Neural cell (in vitro differentiated cells): ENCODE data around the gene KRTAP2-2. TPM values are rescaled to one million over a fixed set of nuclear protein-coding genes. Genes with fewer than 3 reads are reported as not detected.

Experiments used
- H2AFZ ChIP-seq: fragments of 200-600, 300-800 bp; sonication (generic), shearing (Covaris generic); 2 replicates; pipeline ENCODE4 v1.6.0; 2014; ENCODE audit warnings: low read depth, mild to moderate bottlenecking, antibody characterized with exemption, low read length, moderate library complexity
- H3F3A ChIP-seq: fragments of 200-600 bp; shearing (Covaris generic); 2 replicates; pipeline ENCODE4 v1.6.1; 2016; ENCODE audit warnings: mild to moderate bottlenecking, moderate library complexity, mixed read lengths, antibody characterized with exemption, low read length; ENCODE audit not compliant: insufficient read depth, poor library complexity, severe bottlenecking
- H3K27ac ChIP-seq: fragments of 200-600, 300-800 bp; sonication (generic), shearing (Covaris generic); 2 replicates; pipeline ENCODE4 v1.5.1; 2014; ENCODE audit warnings: mild to moderate bottlenecking, low read length, moderate library complexity
- H3K27me3 ChIP-seq: fragments of 300-800, 200-600 bp; sonication (generic), shearing (Covaris generic); 2 replicates; pipeline ENCODE4 v1.6.0; 2014; ENCODE audit warnings: mild to moderate bottlenecking, low read depth, low read length, moderate library complexity; ENCODE audit not compliant: insufficient read depth
- H3K36me3 ChIP-seq: fragments of 300-800, 200-600 bp; sonication (generic), shearing (Covaris generic); 2 replicates; pipeline ENCODE4 v1.5.1; 2014; ENCODE audit warnings: mild to moderate bottlenecking, antibody characterized with exemption, low read length, moderate library complexity; ENCODE audit not compliant: insufficient read depth
- H3K4me2 ChIP-seq: fragments of 300-800, 200-600 bp; sonication (generic), shearing (Covaris generic); 2 replicates; pipeline ENCODE4 v1.6.0; 2014; ENCODE audit warnings: mild to moderate bottlenecking, low read length
- H3K4me3 ChIP-seq: fragments of 300-800, 200-600 bp; sonication (generic), shearing (Covaris generic); 2 replicates; pipeline ENCODE4 v1.5.1; 2014; ENCODE audit warnings: mild to moderate bottlenecking, low read length, moderate library complexity
- H3K79me2 ChIP-seq: fragments of 200-600 bp; shearing (Covaris generic); replicated peaks from 2 replicates; pipeline ENCODE4 v1.6.0; 2014; ENCODE audit warnings: mild to moderate bottlenecking, low read length, moderate library complexity; ENCODE audit not compliant: insufficient read depth
- H3K9ac ChIP-seq: fragments of 300-800, 200-600 bp; sonication (generic), shearing (Covaris generic); 2 replicates; pipeline ENCODE4 v1.6.1; 2016; ENCODE audit warnings: mild to moderate bottlenecking, low read length, mixed read lengths
- H3K9me2 ChIP-seq: fragments of 200-600 bp; shearing (Covaris generic); 2 replicates; pipeline ENCODE4 v1.6.1; 2016; ENCODE audit warnings: mild to moderate bottlenecking, low read length, mixed read lengths; ENCODE audit not compliant: insufficient read depth
- H3K9me3 ChIP-seq: fragments of 200-600, 300-800 bp; sonication (generic), shearing (Covaris generic); 2 replicates; pipeline ENCODE4 v1.6.1; 2016; ENCODE audit warnings: mild to moderate bottlenecking, mixed run types, low read length, moderate library complexity, mixed read lengths
- H4K20me1 ChIP-seq: fragments of 200-600 bp; shearing (Covaris generic); 2 replicates; pipeline ENCODE4 v1.6.1; 2016; ENCODE audit warnings: mild to moderate bottlenecking, mixed run types; ENCODE audit not compliant: insufficient read depth
- EP300 ChIP-seq: fragments of 450-650 bp; conservative IDR thresholded peaks from 2 replicates; pipeline ENCODE4 v1.6.1; 2014; ENCODE audit warnings: antibody characterized with exemption, mild to moderate bottlenecking, moderate library complexity; ENCODE audit not compliant: poor library complexity, severe bottlenecking
- EZH2 ChIP-seq: fragments of 200-600, 300-800 bp; shearing (Covaris generic), sonication (generic); IDR thresholded peaks from 2 replicates; pipeline ENCODE4 v1.6.1; 2014; ENCODE audit warnings: antibody characterized with exemption, low read length, borderline replicate concordance, mild to moderate bottlenecking; ENCODE audit not compliant: insufficient read depth, poor library complexity, severe bottlenecking
- MXI1 ChIP-seq: fragments of 450-650 bp; conservative IDR thresholded peaks from 2 replicates; pipeline ENCODE4 v1.6.1; 2014; ENCODE audit warnings: antibody characterized with exemption, mild to moderate bottlenecking; ENCODE audit not compliant: poor library complexity, severe bottlenecking
- POLR2AphosphoS5 ChIP-seq: IDR thresholded peaks from 2 replicates; pipeline ENCODE4 v1.6.1; 2012
- RAD21 ChIP-seq: fragments of 450-650 bp; conservative IDR thresholded peaks from 2 replicates; pipeline ENCODE4 v1.6.1; 2014; ENCODE audit warnings: antibody characterized with exemption, mild to moderate bottlenecking, moderate library complexity
- SMC3 ChIP-seq: fragments of 450-650 bp; conservative IDR thresholded peaks from 2 replicates; pipeline ENCODE4 v1.6.1; 2014; ENCODE audit warnings: antibody characterized with exemption, mild to moderate bottlenecking, moderate library complexity; ENCODE audit not compliant: poor library complexity
- TAF1 ChIP-seq: IDR thresholded peaks from 2 replicates; pipeline ENCODE4 v1.6.1; 2012; ENCODE audit warnings: low read depth
- polyA plus RNA-seq: library from polyadenylated mRNA; depleted of rRNA; stranded (reverse); fragments of >200 nt; gene quantifications from 2 replicates; pipeline ENCODE4 v1.2.3, GENCODE V29; 2014
- TF ChIP-seq, protein P1 (sequence below): IDR thresholded peaks from 2 replicates; pipeline ENCODE4 v1.6.1; 2012; ENCODE audit warnings: borderline replicate concordance
- TF ChIP-seq, protein P2 (sequence below): fragments of 450-650 bp; IDR thresholded peaks from 2 replicates; pipeline ENCODE4 v1.5.1; 2014; ENCODE audit warnings: antibody characterized with exemption, mild to moderate bottlenecking, moderate library complexity; ENCODE audit not compliant: poor library complexity, severe bottlenecking

KRTAP2-2 gene
- polyA plus RNA-seq, 1 donor from 2014 or later, result not detected

GRCh38 chr17:41013606-41014005 lies 41.4 kb downstream of the KRTAP2-2 start:
- TF ChIP-seq EP300 (no peak), TAF1 (no peak), EZH2 (no peak), MXI1 (no peak), POLR2AphosphoS5 (no peak), SMC3 (no peak), RAD21 (no peak)
- TF ChIP-seq, protein P1, sequence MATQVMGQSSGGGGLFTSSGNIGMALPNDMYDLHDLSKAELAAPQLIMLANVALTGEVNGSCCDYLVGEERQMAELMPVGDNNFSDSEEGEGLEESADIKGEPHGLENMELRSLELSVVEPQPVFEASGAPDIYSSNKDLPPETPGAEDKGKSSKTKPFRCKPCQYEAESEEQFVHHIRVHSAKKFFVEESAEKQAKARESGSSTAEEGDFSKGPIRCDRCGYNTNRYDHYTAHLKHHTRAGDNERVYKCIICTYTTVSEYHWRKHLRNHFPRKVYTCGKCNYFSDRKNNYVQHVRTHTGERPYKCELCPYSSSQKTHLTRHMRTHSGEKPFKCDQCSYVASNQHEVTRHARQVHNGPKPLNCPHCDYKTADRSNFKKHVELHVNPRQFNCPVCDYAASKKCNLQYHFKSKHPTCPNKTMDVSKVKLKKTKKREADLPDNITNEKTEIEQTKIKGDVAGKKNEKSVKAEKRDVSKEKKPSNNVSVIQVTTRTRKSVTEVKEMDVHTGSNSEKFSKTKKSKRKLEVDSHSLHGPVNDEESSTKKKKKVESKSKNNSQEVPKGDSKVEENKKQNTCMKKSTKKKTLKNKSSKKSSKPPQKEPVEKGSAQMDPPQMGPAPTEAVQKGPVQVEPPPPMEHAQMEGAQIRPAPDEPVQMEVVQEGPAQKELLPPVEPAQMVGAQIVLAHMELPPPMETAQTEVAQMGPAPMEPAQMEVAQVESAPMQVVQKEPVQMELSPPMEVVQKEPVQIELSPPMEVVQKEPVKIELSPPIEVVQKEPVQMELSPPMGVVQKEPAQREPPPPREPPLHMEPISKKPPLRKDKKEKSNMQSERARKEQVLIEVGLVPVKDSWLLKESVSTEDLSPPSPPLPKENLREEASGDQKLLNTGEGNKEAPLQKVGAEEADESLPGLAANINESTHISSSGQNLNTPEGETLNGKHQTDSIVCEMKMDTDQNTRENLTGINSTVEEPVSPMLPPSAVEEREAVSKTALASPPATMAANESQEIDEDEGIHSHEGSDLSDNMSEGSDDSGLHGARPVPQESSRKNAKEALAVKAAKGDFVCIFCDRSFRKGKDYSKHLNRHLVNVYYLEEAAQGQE, result no peak
- TF ChIP-seq, protein P2, sequence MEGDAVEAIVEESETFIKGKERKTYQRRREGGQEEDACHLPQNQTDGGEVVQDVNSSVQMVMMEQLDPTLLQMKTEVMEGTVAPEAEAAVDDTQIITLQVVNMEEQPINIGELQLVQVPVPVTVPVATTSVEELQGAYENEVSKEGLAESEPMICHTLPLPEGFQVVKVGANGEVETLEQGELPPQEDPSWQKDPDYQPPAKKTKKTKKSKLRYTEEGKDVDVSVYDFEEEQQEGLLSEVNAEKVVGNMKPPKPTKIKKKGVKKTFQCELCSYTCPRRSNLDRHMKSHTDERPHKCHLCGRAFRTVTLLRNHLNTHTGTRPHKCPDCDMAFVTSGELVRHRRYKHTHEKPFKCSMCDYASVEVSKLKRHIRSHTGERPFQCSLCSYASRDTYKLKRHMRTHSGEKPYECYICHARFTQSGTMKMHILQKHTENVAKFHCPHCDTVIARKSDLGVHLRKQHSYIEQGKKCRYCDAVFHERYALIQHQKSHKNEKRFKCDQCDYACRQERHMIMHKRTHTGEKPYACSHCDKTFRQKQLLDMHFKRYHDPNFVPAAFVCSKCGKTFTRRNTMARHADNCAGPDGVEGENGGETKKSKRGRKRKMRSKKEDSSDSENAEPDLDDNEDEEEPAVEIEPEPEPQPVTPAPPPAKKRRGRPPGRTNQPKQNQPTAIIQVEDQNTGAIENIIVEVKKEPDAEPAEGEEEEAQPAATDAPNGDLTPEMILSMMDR, result no peak
- no peak overlapping the region for H3K27ac ChIP-seq
- H3K4me2 ChIP-seq, result no peak overlapping the region
- H3K36me3 ChIP-seq, result no peaks in the 10 kb centered on the region
- H3K27me3 ChIP-seq, result no peaks in the 10 kb centered on the region
- H3K79me2 ChIP-seq, result no peaks in the 10 kb centered on the region
- H3K4me3 ChIP-seq, result no peak overlapping the region
- no peaks in the 10 kb centered on the region for H4K20me1 ChIP-seq
- H2AFZ ChIP-seq, result no peak overlapping the region
- no peaks in the 10 kb centered on the region for H3K9me2 ChIP-seq
- no peaks in the 10 kb centered on the region for H3F3A ChIP-seq
- no peaks in the 10 kb centered on the region for H3K9me3 ChIP-seq
- no peak overlapping the region for H3K9ac ChIP-seq

DNA sequence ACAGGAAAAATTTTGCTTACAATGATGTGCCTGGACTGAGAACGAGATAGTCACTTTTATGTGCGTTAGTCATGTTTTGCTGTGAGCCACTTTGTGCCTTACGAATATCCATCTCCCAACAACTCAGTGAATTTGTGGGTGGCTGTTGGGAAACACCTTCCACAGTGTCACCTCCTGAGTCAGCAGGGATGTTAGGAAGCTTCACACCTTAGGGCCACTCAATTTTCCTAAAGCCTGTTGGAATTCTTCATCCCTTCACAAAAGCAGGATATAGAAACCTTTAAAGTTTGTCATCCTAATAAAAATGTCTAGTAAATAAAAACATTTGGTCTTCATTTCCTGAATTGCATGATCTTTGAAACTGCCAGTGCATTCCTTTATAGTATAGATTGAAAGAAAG lies 41.8 kb downstream of the KRTAP2-2 start:
- Histone ChIP-seq H4K20me1 (no peaks in the 10 kb centered on the region), H3F3A (no peaks in the 10 kb centered on the region), H3K27me3 (no peaks in the 10 kb centered on the region), H3K4me3 (no peak overlapping the region), H3K27ac (no peak overlapping the region), H3K79me2 (no peaks in the 10 kb centered on the region), H3K36me3 (no peaks in the 10 kb centered on the region), H3K9me2 (no peaks in the 10 kb centered on the region), H3K9me3 (no peaks in the 10 kb centered on the region), H3K9ac (no peak overlapping the region), H2AFZ (no peak overlapping the region), H3K4me2 (no peak overlapping the region)
- no peak for TF ChIP-seq POLR2AphosphoS5
- TF ChIP-seq EZH2, result no peak
- TF ChIP-seq, protein P2, result no peak
- no peak for TF ChIP-seq SMC3
- no peak for TF ChIP-seq RAD21
- TF ChIP-seq MXI1, result no peak
- TF ChIP-seq, protein P1, result no peak
- TF ChIP-seq TAF1, result no peak
- no peak for TF ChIP-seq EP300
